GM23338 (cell line): Measurements from ENCODE around the gene FAF1. TPM values are rescaled to one million over a fixed set of nuclear protein-coding genes. Genes with fewer than 3 reads are reported as not detected.

ENCODE experiments used
- ATAC-seq: fragments of 200-7000 bp; cut with Tn5 transposase; 3 replicates; pipeline ENCODE4 v1.9.1; 2020
- DNase-seq: peaks from one replicate; pipeline ENCODE4 v3.0.0-alpha.2; 2015; ENCODE audit warnings: low spot score
- H2AFZ ChIP-seq: fragments of 200-600 bp; sonication (generic); 2 replicates; pipeline ENCODE4 v1.8.0; 2016; ENCODE audit warnings: antibody characterized with exemption, mild to moderate bottlenecking, moderate library complexity
- H3F3A ChIP-seq: fragments of 200-600 bp; sonication (generic); replicated peaks from 2 replicates; pipeline ENCODE4 v1.8.0; 2017; ENCODE audit warnings: antibody characterized with exemption, mixed run types, low read depth
- H3K27ac ChIP-seq: fragments of 200-600 bp; sonication (generic); 2 replicates; pipeline ENCODE4 v1.6.1; 2016; ENCODE audit warnings: low read depth
- H3K27me3 ChIP-seq: fragments of 200-600 bp; sonication (generic); 2 replicates; pipeline ENCODE4 v1.8.0; 2016; ENCODE audit warnings: mild to moderate bottlenecking, mixed run types, moderate library complexity; ENCODE audit not compliant: insufficient read depth
- H3K36me3 ChIP-seq: fragments of 200-600 bp; sonication (generic); 2 replicates; pipeline ENCODE4 v1.8.0; 2016; ENCODE audit warnings: mild to moderate bottlenecking; ENCODE audit not compliant: insufficient read depth
- H3K4me1 ChIP-seq: fragments of 200-600 bp; sonication (generic); 2 replicates; pipeline ENCODE4 v1.8.0; 2016; ENCODE audit warnings: mild to moderate bottlenecking, moderate library complexity; ENCODE audit not compliant: insufficient read depth
- H3K4me2 ChIP-seq: fragments of 200-600 bp; sonication (generic); 2 replicates; pipeline ENCODE4 v1.7.1; 2017; ENCODE audit warnings: mixed run types
- H3K4me3 ChIP-seq: fragments of 200-600 bp; sonication (generic); 2 replicates; pipeline ENCODE4 v1.6.1; 2016; ENCODE audit warnings: mixed run types
- H3K79me2 ChIP-seq: fragments of 200-600 bp; sonication (generic); replicated peaks from 2 replicates; pipeline ENCODE4 v1.8.0; 2017; ENCODE audit warnings: mild to moderate bottlenecking; ENCODE audit not compliant: insufficient read depth
- H3K9me2 ChIP-seq: fragments of 200-600 bp; sonication (generic); 2 replicates; pipeline ENCODE4 v1.8.0; 2017; ENCODE audit not compliant: insufficient read depth
- H4K20me1 ChIP-seq: fragments of 200-600 bp; sonication (generic); replicated peaks from 2 replicates; pipeline ENCODE4 v1.8.0; 2017; ENCODE audit warnings: mild to moderate bottlenecking; ENCODE audit not compliant: insufficient read depth
- H3K27ac Mint-ChIP-seq: 2 replicates; pipeline ENCODE4 v1.8.0; 2020; ENCODE audit warnings: inconsistent platforms, mild to moderate bottlenecking, moderate library complexity, mixed read lengths
- H3K27me3 Mint-ChIP-seq: 3 replicates; pipeline ENCODE4 v1.8.0; 2022; ENCODE audit warnings: low read depth, mild to moderate bottlenecking, moderate library complexity, mixed read lengths, inconsistent platforms; ENCODE audit not compliant: insufficient read depth, poor library complexity
- H3K36me3 Mint-ChIP-seq: 3 replicates; pipeline ENCODE4 v1.8.0; 2021; ENCODE audit warnings: low read depth, mild to moderate bottlenecking, inconsistent platforms, moderate library complexity, mixed read lengths
- H3K4me1 Mint-ChIP-seq: 3 replicates; pipeline ENCODE4 v1.8.0; 2020; ENCODE audit warnings: mild to moderate bottlenecking, inconsistent platforms, mixed read lengths
- H3K4me3 Mint-ChIP-seq: 3 replicates; pipeline ENCODE4 v1.8.0; 2021; ENCODE audit warnings: moderate library complexity, mild to moderate bottlenecking, inconsistent platforms, mixed read lengths
- H3K9me3 Mint-ChIP-seq: 3 replicates; pipeline ENCODE4 v1.8.0; 2020; ENCODE audit warnings: moderate library complexity, mild to moderate bottlenecking, inconsistent platforms, mixed read lengths
- CREB1 ChIP-seq: fragments of 250-450 bp; sonication (Bioruptor Pico); IDR thresholded peaks from 2 replicates; pipeline ENCODE4 v1.5.0; 2020; ENCODE audit warnings: low read depth, mild to moderate bottlenecking, moderate library complexity
- STAT1 ChIP-seq: IDR thresholded peaks from one replicate; pipeline ENCODE4 v1.6.1; 2016; ENCODE audit warnings: antibody characterized with exemption; ENCODE audit not compliant: unreplicated experiment
- ZNF114 ChIP-seq: fragments of 250-450 bp; sonication (Bioruptor Pico); IDR thresholded peaks from 2 replicates; pipeline ENCODE4 v1.5.0; 2020; ENCODE audit warnings: mild to moderate bottlenecking, moderate library complexity
- ZNF331 ChIP-seq: fragments of 250-450 bp; sonication (Bioruptor Pico); IDR thresholded peaks from 2 replicates; pipeline ENCODE4 v1.5.0; 2020; ENCODE audit warnings: low read depth, mild to moderate bottlenecking, moderate library complexity
- polyA plus RNA-seq: library from polyadenylated mRNA; unstranded; fragments of >200 nt; fragmentation: Nextera tagmentation; extraction: Ambion mirVana; gene quantifications from 2 replicates; pipeline ENCODE4 v1.2.1, GENCODE V29; 2016
- total RNA-seq: library from RNA; depleted of rRNA; stranded (reverse); fragments of >200 nt; shearing (Covaris generic); gene quantifications from 2 replicates; pipeline ENCODE4 v1.2.3, GENCODE V29; 2014
- TF ChIP-seq, protein P1 (sequence below): fragments of 250-450 bp; sonication (Bioruptor Pico); IDR thresholded peaks from 2 replicates; pipeline ENCODE4 v1.5.0; 2020; ENCODE audit warnings: mild to moderate bottlenecking, moderate library complexity
- TF ChIP-seq, protein P2 (sequence below), 2 experiments: fragments of 200-600 bp in 1 of 2; sonication (generic) in 1 of 2; conservative IDR thresholded peaks; 2 replicates each; pipeline versions ENCODE4 v1.5.1 to v1.6.1; 2016 to 2017; ENCODE audit warnings: antibody characterized with exemption in 2 of 2, low read depth in 2 of 2, mild to moderate bottlenecking in 2 of 2, moderate library complexity in 1 of 2

FAF1 gene
- total and polyA plus RNA-seq, 2 experiments from 2014 or later = 24.1 to 53.2 TPM

DNA sequence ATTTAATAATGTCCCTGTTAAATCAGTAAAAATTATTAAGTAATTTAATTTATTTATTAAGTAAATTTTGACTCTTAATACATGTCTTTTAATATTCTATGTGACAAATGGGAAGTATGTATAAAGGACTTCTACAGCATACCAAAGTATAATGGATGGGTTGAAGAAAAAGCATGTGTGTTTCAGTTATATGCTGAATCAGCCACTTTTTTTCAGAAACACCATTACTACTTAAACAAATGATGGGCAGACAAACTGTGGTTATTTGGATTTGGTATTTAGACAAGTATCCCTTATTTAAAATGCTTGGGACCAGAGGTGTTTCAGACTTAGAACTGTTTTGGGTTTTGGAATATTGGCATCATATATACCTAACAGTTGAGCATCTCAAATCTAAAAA is 360.5 kb downstream of the FAF1 start:
- peaks cover 3% of the 10 kb centered on the region; the same call in 1 of the 3 replicates for H3K36me3 Mint-ChIP-seq
- Histone ChIP-seq H3K4me3 (no peak overlapping the region), H3K79me2 (no peaks in the 10 kb centered on the region), H3K4me1 (peaks cover 12% of the 10 kb centered on the region; the same call in 1 of the 2 replicates), H2AFZ (no peak overlapping the region), H3K4me2 (no peak overlapping the region), H3K27ac (no peak overlapping the region), H3K9me2 (no peaks in the 10 kb centered on the region), H3K36me3 (no peaks in the 10 kb centered on the region), H3K27me3 (no peaks in the 10 kb centered on the region), H3F3A (no peaks in the 10 kb centered on the region), H4K20me1 (no peaks in the 10 kb centered on the region)
- no peak overlapping the region for H3K4me3 Mint-ChIP-seq
- H3K27me3 Mint-ChIP-seq = no peaks in the 10 kb centered on the region
- no peak overlapping the region for H3K27ac Mint-ChIP-seq
- TF ChIP-seq CREB1 (CRISPR knock-in tag) = no peak
- TF ChIP-seq ZNF331 = no peak
- TF ChIP-seq STAT1 = no peak
- TF ChIP-seq ZNF114 = no peak
- TF ChIP-seq, protein P1, sequence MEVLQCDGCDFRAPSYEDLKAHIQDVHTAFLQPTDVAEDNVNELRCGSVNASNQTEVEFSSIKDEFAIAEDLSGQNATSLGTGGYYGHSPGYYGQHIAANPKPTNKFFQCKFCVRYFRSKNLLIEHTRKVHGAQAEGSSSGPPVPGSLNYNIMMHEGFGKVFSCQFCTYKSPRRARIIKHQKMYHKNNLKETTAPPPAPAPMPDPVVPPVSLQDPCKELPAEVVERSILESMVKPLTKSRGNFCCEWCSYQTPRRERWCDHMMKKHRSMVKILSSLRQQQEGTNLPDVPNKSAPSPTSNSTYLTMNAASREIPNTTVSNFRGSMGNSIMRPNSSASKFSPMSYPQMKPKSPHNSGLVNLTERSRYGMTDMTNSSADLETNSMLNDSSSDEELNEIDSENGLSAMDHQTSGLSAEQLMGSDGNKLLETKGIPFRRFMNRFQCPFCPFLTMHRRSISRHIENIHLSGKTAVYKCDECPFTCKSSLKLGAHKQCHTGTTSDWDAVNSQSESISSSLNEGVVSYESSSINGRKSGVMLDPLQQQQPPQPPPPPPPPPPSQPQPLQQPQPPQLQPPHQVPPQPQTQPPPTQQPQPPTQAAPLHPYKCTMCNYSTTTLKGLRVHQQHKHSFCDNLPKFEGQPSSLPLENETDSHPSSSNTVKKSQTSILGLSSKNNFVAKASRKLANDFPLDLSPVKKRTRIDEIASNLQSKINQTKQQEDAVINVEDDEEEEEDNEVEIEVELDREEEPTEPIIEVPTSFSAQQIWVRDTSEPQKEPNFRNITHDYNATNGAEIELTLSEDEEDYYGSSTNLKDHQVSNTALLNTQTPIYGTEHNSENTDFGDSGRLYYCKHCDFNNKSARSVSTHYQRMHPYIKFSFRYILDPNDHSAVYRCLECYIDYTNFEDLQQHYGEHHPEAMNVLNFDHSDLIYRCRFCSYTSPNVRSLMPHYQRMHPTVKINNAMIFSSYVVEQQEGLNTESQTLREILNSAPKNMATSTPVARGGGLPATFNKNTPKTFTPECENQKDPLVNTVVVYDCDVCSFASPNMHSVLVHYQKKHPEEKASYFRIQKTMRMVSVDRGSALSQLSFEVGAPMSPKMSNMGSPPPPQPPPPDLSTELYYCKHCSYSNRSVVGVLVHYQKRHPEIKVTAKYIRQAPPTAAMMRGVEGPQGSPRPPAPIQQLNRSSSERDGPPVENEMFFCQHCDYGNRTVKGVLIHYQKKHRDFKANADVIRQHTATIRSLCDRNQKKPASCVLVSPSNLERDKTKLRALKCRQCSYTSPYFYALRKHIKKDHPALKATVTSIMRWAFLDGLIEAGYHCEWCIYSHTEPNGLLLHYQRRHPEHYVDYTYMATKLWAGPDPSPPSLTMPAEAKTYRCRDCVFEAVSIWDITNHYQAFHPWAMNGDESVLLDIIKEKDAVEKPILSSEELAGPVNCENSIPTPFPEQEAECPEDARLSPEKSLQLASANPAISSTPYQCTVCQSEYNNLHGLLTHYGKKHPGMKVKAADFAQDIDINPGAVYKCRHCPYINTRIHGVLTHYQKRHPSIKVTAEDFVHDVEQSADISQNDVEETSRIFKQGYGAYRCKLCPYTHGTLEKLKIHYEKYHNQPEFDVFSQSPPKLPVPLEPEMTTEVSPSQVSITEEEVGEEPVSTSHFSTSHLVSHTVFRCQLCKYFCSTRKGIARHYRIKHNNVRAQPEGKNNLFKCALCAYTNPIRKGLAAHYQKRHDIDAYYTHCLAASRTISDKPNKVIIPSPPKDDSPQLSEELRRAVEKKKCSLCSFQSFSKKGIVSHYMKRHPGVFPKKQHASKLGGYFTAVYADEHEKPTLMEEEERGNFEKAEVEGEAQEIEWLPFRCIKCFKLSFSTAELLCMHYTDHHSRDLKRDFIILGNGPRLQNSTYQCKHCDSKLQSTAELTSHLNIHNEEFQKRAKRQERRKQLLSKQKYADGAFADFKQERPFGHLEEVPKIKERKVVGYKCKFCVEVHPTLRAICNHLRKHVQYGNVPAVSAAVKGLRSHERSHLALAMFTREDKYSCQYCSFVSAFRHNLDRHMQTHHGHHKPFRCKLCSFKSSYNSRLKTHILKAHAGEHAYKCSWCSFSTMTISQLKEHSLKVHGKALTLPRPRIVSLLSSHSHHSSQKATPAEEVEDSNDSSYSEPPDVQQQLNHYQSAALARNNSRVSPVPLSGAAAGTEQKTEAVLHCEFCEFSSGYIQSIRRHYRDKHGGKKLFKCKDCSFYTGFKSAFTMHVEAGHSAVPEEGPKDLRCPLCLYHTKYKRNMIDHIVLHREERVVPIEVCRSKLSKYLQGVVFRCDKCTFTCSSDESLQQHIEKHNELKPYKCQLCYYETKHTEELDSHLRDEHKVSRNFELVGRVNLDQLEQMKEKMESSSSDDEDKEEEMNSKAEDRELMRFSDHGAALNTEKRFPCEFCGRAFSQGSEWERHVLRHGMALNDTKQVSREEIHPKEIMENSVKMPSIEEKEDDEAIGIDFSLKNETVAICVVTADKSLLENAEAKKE (CRISPR knock-in tag) = no peak
- TF ChIP-seq, protein P2, sequence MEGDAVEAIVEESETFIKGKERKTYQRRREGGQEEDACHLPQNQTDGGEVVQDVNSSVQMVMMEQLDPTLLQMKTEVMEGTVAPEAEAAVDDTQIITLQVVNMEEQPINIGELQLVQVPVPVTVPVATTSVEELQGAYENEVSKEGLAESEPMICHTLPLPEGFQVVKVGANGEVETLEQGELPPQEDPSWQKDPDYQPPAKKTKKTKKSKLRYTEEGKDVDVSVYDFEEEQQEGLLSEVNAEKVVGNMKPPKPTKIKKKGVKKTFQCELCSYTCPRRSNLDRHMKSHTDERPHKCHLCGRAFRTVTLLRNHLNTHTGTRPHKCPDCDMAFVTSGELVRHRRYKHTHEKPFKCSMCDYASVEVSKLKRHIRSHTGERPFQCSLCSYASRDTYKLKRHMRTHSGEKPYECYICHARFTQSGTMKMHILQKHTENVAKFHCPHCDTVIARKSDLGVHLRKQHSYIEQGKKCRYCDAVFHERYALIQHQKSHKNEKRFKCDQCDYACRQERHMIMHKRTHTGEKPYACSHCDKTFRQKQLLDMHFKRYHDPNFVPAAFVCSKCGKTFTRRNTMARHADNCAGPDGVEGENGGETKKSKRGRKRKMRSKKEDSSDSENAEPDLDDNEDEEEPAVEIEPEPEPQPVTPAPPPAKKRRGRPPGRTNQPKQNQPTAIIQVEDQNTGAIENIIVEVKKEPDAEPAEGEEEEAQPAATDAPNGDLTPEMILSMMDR (conservative IDR thresholded peaks at IDR 0.05; ENCODE audit: low read depth in 2 of 2) = no peak
- ATAC-seq (no peak), DNase-seq (no peak)
- no peaks in the 10 kb centered on the region for H3K9me3 Mint-ChIP-seq
- peaks cover 4% of the 10 kb centered on the region; the same call in 1 of the 3 replicates for H3K4me1 Mint-ChIP-seq
